ENCODE measurements around the gene SLC34A2. TPM values are rescaled to one million over a fixed set of nuclear protein-coding genes. Genes with fewer than 3 reads are reported as not detected.

Gene SLC34A2
- total RNA-seq, 1 experiment from 2014 or later, result 0.77 TPM

DNA sequence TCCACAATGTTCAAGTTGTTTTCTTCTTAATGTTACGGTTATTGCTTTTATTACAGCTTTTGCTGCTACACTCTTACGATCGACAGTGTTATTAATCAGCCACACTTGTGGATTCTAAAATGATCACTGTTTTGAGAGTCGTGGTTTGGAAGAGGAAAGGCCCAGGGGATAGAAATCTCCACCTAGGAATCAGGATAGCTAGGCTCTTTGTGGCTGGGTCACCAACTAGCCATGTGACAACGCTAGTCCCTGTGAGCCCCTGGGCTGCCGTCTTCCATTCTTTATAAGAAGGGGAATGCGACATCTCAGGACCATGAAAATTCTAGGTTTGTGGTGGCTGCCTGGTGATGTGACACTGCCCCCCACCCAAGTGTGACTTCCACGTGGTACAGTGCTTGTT lies 380 bp downstream of the SLC34A2 start:
- Histone ChIP-seq H3K9me3 (ENCODE audit: control insufficient read depth, insufficient read depth, low read depth, low read length) (no peaks in the 10 kb centered on the region), H3K27ac (ENCODE audit: low read length) (no peak overlapping the region), H3K4me1 (ENCODE audit: control insufficient read depth, insufficient read depth, low read length) (no peaks in the 10 kb centered on the region), H3K4me3 (ENCODE audit: low read depth in 2 of 2, low read length in 2 of 2) (no peak overlapping the region), H3K27me3 (ENCODE audit: control insufficient read depth, insufficient read depth, low read length) (peaks cover 5% of the 10 kb centered on the region; the same call in 1 of the 2 replicates), H3K36me3 (ENCODE audit: control insufficient read depth, insufficient read depth, low read length) (no peaks in the 10 kb centered on the region)
- in situ Hi-C loops (cut with HindIII; ENCODE audit: low pct_unique_long_range_greater_than_20kb, low sequenced_read_pairs) (no loop called here), intact Hi-C loops (cut with micrococcal nuclease; ENCODE audit: unreplicated experiment) (no loop called here)
- BruUV-seq (replicated peaks), result no TSS peak
- no peak for DNase-seq (ENCODE audit: low read depth, low spot score)
- POLR2A ChIA-PET, result no interaction called here
- no peak for ATAC-seq
- CTCF ChIA-PET, result no interaction called here
- TF ChIP-seq, protein P1, sequence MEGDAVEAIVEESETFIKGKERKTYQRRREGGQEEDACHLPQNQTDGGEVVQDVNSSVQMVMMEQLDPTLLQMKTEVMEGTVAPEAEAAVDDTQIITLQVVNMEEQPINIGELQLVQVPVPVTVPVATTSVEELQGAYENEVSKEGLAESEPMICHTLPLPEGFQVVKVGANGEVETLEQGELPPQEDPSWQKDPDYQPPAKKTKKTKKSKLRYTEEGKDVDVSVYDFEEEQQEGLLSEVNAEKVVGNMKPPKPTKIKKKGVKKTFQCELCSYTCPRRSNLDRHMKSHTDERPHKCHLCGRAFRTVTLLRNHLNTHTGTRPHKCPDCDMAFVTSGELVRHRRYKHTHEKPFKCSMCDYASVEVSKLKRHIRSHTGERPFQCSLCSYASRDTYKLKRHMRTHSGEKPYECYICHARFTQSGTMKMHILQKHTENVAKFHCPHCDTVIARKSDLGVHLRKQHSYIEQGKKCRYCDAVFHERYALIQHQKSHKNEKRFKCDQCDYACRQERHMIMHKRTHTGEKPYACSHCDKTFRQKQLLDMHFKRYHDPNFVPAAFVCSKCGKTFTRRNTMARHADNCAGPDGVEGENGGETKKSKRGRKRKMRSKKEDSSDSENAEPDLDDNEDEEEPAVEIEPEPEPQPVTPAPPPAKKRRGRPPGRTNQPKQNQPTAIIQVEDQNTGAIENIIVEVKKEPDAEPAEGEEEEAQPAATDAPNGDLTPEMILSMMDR (IDR thresholded peaks at IDR 0.05), result no peak
- TF ChIP-seq TCF7L2 (IDR thresholded peaks at IDR 0.05; ENCODE audit: low read depth, low read length) (no peak), POLR2AphosphoS5 (IDR thresholded peaks at IDR 0.05; ENCODE audit: low read depth, low read length) (no peak), SIN3A (IDR thresholded peaks at IDR 0.05; ENCODE audit: borderline replicate concordance, insufficient read depth, low read depth, low read length) (no peak)
- TF ChIP-seq, protein P2, sequence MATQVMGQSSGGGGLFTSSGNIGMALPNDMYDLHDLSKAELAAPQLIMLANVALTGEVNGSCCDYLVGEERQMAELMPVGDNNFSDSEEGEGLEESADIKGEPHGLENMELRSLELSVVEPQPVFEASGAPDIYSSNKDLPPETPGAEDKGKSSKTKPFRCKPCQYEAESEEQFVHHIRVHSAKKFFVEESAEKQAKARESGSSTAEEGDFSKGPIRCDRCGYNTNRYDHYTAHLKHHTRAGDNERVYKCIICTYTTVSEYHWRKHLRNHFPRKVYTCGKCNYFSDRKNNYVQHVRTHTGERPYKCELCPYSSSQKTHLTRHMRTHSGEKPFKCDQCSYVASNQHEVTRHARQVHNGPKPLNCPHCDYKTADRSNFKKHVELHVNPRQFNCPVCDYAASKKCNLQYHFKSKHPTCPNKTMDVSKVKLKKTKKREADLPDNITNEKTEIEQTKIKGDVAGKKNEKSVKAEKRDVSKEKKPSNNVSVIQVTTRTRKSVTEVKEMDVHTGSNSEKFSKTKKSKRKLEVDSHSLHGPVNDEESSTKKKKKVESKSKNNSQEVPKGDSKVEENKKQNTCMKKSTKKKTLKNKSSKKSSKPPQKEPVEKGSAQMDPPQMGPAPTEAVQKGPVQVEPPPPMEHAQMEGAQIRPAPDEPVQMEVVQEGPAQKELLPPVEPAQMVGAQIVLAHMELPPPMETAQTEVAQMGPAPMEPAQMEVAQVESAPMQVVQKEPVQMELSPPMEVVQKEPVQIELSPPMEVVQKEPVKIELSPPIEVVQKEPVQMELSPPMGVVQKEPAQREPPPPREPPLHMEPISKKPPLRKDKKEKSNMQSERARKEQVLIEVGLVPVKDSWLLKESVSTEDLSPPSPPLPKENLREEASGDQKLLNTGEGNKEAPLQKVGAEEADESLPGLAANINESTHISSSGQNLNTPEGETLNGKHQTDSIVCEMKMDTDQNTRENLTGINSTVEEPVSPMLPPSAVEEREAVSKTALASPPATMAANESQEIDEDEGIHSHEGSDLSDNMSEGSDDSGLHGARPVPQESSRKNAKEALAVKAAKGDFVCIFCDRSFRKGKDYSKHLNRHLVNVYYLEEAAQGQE (IDR thresholded peaks at IDR 0.05; ENCODE audit: insufficient read depth in 1 of 2, low read depth in 2 of 2, low read length in 1 of 2), result no peak

DNA sequence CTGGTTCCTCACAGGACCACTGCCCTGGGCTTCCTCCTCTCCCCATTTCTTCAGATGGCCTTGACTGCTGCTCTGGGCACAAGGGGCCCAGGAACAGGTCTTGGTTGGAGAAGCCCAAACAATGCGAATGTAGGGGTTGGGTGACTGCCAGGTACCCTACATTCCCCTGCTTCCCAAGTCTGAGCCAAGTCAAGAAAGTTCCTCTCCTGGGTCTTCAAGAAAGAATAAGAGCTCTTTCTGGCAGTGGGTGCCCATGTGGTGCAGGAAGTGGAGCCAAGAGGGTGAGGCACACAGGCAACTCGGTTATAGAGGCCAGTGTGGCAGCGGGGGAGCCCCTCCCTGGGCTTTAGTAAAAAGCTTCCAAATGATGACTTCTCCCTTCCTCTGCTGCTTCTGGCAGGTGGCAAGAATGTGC lies 2.7 kb downstream of the SLC34A2 start:
- Histone ChIP-seq H3K27me3 (ENCODE audit: control insufficient read depth, insufficient read depth, low read length) (peaks cover 5% of the 10 kb centered on the region; the same call in 1 of the 2 replicates), H3K36me3 (ENCODE audit: control insufficient read depth, insufficient read depth, low read length) (no peaks in the 10 kb centered on the region), H3K27ac (ENCODE audit: low read length) (no peak overlapping the region), H3K4me3 (ENCODE audit: low read depth in 2 of 2, low read length in 2 of 2) (no peak overlapping the region), H3K9me3 (ENCODE audit: control insufficient read depth, insufficient read depth, low read depth, low read length) (no peaks in the 10 kb centered on the region), H3K4me1 (ENCODE audit: control insufficient read depth, insufficient read depth, low read length) (no peaks in the 10 kb centered on the region)
- CTCF ChIA-PET, result no interaction called here
- DNase-seq (ENCODE audit: low read depth, low spot score) (no peak), ATAC-seq (no peak)
- POLR2A ChIA-PET, result no interaction called here
- intact Hi-C loops (cut with micrococcal nuclease; ENCODE audit: unreplicated experiment) (no loop called here), in situ Hi-C loops (cut with HindIII; ENCODE audit: low pct_unique_long_range_greater_than_20kb, low sequenced_read_pairs) (no loop called here)
- no TSS peak for BruUV-seq (replicated peaks)
- TF ChIP-seq, protein P2 (IDR thresholded peaks at IDR 0.05; ENCODE audit: insufficient read depth in 1 of 2, low read depth in 2 of 2, low read length in 1 of 2), result no peak
- TF ChIP-seq SIN3A (IDR thresholded peaks at IDR 0.05; ENCODE audit: borderline replicate concordance, insufficient read depth, low read depth, low read length) (no peak), POLR2AphosphoS5 (IDR thresholded peaks at IDR 0.05; ENCODE audit: low read depth, low read length) (no peak), TCF7L2 (IDR thresholded peaks at IDR 0.05; ENCODE audit: low read depth, low read length) (no peak)
- TF ChIP-seq, protein P1 (IDR thresholded peaks at IDR 0.05), result no peak

All from Panc1 (cell line).